Ramos (cell line): ENCODE measurements around the gene ZNF385A.

Experiments used
- in situ Hi-C: fragments of 300-500 bp; cut with MboI; formaldehyde crosslinking; loops from one replicate; pipeline ENCODE4 v1.14.3; 2022; ENCODE audit warnings: low sequenced_read_pairs; ENCODE audit not compliant: unreplicated experiment

The ZNF385A gene

DNA sequence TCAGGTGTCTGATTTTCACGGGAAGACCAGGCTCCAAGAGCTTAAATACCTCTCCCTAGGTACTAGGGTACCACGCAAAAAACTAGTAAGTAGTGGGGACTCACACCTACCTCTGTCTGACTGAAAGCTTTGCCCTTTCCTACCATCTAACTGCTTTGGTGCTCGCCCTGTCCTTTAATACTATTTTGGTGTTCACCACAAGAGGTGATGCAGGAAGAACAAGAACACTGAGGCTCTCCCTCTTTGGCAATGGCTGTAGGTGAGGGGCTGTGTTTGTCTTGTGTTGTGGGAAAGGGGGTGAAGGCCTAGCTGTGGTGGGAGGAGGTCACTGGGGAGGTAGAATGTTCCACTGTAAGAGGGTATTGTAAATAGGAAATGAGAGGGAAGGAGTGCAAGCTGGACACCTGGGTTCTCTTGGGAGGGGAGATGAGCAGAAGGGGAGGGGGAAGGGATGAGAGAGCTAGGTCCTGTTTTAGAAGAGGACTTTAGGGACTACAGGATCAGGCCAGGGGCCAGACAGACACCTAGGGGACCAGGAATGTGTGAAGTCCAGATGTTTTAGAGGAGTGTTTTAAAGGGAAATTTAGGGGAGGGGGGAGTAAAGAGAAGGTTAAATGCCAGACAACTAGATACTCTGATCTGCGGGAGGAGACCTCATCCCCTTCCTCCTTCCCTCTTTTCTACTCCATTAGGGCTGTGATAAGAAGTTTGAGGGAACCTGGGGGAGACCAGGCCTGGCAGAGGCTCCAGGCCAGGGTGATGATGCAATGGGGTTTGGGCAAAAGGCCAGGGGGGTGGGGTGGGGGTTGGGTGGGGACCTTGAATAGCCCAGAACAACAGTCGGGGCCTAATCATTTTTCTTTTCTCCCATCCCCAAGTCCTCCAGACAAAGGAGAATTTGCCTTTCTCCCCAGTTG is 32.4 kb upstream of the ZNF385A start:
- in situ Hi-C loops: no loop called here

DNA sequence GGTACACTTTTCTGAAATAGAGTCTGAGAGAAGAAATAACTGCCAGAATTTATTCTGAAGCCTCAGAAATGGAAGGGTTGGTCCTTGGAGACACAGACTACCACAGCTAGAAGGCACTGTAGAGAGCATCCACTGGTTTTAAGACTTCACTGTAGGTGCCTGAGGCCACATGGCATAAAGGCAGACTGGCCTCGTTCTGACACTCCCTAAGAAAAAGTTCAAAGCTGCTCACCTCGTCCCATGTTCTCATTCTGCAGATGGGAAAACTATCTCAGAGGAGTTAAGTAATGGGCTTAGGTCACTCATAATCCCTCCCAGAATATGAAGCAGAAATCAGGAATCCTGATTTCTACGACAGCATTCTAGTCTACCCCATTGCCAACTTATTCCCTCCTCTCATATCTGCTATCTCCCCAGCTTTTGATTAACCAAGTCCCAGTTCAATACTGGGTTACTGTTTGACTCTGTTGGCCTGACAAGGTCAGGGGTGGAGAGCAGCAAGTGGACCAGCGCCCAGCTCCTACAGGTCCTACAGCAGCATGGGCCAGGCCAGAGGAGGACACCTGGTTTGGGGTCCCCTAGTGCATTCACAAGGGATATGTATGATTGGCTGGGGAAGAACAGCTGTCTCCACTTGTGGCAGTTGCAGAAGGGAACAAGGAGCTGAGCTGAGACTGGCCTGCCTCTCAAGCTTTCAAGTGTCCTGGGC is 30.8 kb upstream of the ZNF385A start:
- in situ Hi-C loops: no loop called here

DNA sequence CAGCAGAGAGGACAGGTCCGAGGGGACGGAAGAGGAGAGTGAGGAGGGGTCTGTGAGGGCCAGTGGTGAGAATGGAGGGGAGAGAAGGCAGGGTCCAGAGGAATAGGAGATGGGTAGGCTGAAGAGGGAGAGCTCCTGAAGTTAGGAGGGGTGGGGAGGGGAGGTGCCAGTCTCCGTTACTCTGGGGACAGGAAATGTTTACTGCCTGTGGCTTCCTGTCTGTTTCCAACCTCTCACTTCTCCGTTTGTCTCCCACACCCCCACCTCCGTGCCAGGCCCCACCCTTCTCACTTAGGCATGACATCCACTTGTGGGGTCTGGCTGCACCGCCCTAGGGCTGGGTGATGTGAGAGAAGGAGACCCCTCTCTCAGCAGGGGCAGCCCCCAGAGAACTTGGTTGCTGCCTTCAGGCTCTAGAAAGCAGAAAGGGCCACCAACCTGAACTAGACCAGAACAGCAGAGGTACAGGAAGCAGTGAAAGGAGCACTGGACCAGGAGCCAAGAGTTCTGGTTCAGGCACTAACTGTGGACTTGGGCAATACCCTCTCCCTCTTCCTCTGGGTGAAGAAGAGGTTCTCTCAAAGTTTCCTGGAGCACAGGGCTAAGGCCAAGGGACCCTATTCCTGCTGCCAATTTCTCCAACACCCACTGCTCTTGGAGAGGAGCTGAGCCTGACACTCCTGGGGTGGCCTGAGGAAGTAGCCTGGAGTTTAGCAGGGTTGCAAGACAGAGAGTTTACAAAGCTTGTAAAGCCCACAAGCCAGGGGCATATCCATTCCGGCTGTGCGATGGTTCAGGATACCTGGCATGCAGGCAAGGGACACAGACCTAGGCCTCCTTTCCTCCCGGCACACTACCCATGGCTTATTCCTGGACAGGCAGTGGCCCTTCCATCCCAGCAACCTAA is 29.0 kb upstream of the ZNF385A start:
- in situ Hi-C loops: no loop called here

DNA sequence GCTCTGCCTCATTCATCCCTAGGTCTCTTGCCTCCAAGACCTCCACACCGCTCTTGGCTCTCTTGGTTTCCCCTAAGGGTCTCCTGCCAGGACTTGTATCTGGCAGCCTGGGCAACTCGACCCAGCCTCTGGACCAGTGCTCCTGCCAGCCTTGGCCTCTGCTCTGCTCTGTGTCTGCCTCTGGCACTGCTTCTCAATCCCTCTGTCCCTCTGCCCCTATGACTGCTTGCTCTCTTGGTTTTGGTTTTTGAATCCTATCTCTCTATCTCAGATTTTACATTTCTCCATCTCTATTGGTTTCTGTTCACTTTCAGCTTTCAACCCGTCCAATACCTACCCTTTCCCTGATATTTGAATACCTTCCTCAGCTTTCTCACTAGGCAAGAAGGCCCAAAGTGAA is 28.3 kb upstream of the ZNF385A start:
- in situ Hi-C loops: no loop called here

DNA sequence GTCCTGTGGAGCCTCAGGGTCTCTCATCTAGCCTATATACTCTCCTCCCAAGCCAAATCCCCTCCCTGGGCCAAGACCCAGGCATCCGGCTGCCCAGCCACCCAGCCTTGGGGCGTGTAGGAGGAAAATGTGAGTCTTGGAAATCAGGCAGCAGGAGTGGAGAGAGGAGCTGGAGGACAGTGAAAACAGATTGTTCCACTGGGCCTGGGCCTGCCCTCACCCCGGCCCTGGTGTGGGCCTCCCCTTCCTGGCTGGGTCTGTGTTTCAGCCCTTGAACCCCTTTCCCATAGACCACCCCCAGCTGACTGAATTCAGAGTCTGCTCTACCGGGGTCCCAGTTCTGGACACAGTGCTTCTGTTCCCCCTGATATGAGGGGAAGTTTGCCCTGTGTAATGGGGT is 27.8 kb upstream of the ZNF385A start:
- in situ Hi-C loops: no loop called here

DNA sequence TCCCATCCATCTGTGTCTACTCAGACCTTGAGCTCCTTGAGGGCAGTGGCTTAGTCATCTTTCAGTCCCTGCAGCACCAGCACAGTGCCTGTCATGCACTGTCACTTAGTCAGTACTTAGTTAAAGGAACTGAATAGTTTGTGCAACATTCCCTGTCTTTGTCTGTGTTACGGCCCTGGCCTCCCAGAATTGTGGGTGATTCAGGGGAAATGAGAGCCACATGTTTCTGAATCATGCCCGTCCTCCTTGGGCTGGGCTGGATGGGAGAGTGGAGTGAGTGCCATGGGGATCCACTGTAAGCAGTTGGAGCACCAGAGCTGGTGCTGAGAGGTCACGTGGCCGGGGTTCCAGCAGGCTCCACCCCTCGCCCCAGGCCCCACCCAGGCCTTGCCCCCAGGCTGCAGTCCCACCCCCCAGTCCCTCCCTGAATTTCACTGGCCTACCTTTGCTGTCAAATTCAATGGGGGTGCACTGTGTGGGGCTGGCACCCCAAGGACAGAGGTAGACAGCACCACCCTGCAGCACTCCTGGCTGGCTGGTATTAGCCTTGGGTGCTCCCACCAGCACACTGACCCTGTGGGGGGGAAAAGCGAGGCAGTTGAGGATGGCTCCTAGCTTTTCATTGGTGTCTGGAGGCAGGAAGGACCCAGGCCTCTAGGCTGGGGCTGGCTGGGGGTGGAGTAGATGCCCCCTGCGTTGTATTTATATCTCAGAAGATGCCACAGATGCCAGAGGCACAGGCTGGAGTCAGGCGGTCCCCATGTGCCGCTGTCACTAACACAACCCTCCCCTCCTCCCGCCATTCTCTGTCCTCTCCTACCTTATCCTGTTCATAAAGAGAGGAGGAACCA is 27.1 kb upstream of the ZNF385A start:
- in situ Hi-C loops: no loop called here

DNA sequence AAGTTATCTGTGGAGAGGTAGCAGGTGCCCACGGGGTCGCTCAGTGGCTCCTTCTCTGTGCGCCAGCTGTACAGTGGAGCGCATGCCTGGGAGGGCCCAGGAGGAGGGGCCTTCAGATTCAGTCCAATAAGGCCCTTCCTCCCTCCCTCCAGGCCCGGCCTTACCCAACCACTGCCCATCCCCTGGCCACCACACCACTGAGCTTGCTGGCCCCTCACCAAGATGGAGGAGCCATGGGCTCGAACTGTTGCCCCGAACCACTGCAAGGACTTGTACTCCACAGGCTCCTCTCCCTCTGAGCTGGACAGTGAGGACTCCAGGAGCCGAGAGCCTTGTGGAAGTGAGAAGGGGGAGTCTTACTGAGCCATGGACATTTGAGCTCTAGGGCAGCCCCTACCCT is 24.7 kb upstream of the ZNF385A start:
- in situ Hi-C loops: no loop called here

DNA sequence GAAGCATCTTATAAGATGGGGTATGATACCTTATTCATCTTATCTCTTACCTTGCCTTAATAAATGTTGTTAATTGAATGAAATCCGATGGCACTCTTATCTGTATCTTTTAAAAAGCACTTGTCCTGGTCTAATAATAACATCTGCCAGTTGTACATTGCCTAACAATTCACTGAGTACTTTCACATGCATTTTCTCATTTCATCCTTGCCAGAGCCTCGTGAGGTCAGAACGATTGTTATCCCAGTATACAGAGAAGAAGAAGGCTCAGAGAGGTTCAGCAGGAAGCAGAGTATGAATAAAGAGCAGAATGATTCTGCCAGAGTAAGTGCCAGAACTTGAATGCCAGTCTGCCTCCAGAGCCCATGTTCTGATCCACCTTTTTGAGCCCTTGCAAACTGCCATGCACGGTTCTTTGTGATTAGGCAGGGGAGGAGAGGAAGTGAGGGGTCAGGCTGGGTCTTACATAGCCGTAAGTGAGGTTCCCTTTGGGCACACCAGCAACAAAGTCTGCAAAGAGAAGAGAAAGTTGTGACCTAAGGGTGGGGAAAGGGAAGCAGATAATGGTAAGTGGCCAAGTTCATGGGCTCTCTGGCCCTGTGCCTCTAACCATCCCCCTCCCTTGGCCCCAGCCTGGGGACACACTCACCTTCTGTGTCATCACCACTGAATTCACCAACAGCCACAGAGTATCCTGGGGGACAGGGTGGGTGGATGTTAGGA is 22.8 kb upstream of the ZNF385A start:
- in situ Hi-C loops: no loop called here

DNA sequence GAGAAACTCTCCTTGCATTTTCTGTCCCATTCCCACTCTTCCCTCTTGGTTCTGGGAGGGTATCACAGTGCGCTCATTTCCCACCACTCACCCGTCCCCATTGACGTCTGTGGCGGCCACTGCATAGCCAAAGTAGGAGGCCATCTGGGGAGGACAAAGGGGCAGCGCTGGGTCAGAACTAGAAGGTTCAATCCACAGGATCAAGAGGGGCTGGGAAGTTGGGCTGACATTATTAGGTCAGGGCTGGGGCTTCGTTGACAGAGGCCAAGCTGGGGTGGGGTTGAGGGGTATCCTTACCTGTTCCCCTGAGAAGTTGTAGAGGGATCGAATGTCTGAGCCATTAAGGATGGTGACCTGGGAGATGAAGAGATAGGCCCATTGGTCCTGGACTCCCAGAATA is 21.0 kb upstream of the ZNF385A start:
- in situ Hi-C loops: no loop called here

DNA sequence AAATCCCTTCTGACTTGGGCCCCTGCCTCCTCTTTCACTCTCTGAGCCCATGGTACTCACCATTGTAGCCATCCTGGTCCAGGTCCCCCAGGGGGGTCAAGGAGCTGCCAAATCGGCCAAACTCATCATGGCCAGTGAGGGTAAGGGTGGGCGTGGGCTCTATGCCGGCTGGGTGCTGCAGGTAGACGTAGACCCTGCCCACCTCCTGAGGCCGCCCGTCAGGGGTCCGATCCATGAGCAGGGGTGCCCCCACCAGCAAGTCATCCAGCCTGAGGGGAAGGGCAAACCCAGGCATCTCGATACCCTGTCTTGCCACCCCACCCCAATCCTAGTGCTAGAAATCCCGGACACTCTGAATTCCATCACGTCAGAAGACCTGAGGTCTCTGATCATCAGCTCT is 20.6 kb upstream of the ZNF385A start:
- in situ Hi-C loops: no loop called here

DNA sequence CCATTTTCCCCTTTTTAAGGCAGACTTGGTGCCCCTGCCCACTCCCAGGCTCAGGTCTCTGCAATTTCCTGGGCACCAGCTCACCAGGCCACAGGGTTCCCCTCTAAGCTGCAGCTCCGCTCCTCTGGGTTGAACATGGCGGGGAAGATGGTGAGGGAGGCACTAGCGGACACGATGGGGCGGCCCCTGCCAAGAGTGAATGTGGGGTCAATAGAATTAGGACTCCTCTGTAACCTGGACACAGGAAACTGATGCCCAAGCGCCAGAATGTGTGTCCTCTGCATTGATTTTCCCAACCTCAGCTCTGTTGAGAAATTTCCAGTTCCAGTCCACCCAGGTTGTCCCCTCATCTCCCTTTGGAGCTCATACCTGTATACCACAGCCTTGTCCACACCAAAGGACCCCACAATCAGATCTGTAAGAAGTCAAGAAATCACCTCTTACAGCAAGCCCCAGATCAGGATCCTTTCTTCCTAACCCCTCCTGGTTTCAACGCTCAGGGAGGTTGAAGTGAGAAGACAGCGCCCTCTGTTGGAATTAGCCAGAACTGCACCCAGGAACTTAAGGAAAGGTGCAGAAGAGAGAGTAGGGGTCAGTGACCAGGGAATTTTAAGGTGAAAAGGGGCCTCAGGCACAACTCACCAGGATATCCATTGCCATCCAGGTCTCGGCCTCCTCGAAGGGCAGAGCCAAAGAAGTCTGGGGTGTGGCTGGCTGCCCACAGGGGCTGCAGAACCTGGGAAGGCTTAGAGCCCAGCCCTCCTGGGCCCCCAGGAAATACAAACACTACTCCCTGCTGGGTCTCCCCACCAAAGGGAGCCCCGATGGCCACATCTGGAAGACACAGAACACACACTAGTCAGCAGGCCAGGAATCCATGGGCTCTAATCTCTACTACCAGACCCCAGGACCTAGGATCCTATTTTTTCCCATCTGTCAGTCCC is 19.8 kb upstream of the ZNF385A start:
- in situ Hi-C loops: no loop called here

DNA sequence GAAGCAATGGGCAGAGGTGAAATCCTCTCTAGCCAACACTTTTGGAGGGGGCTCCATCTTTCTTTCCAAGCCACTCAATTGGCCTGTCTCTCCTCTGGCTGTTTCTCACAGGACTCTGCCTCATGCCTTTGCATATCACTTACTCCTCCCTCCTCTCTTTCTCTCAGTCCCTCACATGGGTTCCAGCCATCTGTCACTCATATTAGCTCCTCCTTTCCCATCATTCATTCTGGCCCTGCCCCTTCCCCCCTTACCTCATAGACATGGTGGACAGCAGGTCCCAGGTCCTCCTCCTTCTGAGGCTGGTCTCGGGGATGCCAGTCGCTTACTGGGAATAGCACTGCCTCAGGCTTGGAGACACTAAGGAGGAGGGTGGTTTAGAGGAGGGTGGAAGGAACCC is 16.6 kb upstream of the ZNF385A start:
- in situ Hi-C loops: no loop called here

DNA sequence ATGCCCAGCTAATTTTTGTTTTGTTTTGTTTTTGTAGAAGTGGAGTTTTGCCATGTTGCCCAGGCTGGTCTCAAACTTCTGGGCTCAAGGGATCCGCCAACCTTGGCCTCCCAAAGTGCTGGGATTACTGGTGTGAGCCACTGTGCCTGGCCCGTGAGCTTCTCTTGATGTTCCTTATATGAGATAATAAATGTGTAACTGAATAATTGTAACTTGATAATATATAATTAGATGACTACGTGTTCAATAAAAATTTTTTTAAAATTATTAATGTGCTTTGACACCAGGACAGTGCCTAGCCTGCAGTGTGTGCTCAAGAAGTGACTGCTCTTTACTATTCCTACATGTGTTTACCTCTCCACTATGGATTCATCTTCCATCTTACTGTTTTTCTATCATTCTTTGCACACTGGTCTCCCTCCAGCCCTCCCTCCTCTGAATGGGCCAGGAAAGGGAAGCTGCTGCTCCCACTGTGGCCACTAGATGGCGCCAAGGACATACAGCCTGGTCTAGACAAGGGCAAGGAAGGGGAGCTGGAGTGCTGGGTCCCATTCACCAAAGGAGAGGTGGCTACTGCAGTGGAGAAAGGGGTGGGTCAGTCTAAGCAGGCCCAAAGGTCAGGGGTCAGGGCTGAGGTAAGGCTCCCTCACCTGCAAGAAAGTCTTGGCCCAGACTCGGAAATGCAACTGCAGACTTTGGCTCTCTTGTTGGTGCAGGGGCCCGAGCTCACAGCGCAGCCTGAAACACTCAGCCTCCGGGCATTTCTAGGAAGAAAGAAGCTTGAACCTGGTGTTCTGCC is 14.7 kb upstream of the ZNF385A start:
- in situ Hi-C loops: loop anchor here (5.0 kb wide), 1 partner anchor 43 kb away; no protein-coding TSS in a partner anchor

DNA sequence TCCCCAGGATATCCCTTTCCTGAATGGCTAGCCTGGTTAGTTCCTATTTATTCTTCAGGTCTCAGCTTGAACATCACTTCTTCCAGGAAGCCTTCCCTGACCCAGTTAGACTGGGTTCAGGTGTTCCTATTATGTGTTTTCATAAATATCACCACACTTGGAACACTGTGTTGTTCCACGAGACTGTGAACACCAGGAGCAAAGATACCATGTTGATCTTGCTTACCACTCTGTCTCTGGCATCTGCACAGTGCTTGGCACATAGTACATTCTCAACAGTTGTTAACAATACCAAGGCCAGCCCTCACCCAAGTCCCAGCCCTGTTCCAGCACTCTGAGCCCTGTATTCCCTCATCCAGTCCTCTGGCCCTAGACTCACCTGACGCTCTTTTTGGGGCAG is 13.7 kb upstream of the ZNF385A start:
- in situ Hi-C loops: loop anchor here (5.0 kb wide), 1 partner anchor 44 kb away; no protein-coding TSS in a partner anchor

DNA sequence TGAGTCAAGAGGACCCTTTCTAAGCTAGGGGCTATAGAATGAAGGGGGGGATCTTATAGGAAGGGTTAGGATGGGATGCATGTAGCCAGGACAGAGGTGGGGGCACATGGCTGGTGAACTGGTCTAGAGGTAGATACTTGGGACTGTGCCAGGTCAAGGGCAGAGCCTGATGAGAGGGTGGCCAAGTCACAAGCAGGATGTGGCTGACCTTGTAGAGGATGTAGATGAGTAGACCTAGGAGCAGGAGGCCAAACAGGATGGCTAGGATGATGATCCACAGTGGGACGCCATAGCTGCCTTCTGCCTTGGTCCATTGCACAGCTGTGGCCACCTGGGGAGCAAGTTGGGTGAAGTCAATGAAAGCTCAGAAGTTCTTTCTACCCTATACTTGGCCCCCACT is 12.6 kb upstream of the ZNF385A start:
- in situ Hi-C loops: loop anchor here (5.0 kb wide), 1 partner anchor 45 kb away; no protein-coding TSS in a partner anchor

DNA sequence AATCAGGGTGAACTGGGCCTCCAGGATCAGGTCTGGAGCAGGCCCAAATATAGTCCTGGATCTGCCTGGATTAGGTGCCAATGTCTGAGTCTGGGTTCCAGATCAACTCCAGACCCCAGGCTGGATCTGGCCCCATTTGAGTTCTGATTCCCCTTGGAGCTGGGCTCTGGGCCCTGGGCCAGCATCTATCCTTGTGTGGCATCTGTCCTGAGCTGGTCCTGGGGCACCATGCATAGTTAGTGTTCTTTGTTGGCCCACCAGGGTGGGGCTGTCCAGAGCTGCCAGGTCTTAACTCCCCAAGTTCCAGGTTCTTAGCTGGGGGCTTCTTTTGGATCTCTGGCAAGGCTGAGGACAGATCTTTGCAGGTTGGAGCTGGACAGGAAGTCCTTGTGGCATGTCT is 11.0 kb upstream of the ZNF385A start:
- in situ Hi-C loops: loop anchor here (5.0 kb wide), 1 partner anchor 47 kb away; no protein-coding TSS in a partner anchor

DNA sequence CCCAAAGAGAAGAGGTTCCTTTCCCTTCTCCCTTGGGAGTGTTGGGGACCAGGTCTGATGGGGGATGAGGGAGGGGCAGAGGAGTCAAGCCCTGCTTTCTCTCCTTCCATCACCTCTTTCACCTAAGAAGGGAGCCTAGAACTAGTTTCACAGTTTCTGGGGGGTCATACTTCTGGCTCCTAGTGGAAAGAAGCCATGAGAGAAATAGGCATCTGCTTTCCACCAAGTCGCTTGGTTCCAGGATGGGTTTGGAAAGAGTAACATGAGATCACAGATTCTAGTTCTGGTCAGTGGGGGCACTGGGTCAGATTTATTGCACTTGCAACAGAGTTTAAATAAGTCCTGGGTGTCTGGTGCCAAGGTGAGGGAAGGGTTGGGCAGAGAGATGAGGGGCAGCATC is 10.5 kb upstream of the ZNF385A start:
- in situ Hi-C loops: loop anchor here (5.0 kb wide), 1 partner anchor 47 kb away; no protein-coding TSS in a partner anchor
